Gastroesophageal sphincter (tissue), 4 donors: ENCODE measurements around the gene HIP1R. TPM values are rescaled to one million over a fixed set of nuclear protein-coding genes. Genes with fewer than 3 reads are reported as not detected.

Source experiments
- ATAC-seq: fragments of 150-250 bp; one replicate; pipeline ENCODE4 v1.9.1; 2016; ENCODE audit warnings: mild to moderate bottlenecking, moderate library complexity
- H3K27ac ChIP-seq, 4 donors: fragments of 200-600 bp; sonication (generic) in 3 of 4; 1 replicate in 3 of 4; 2 replicates in 1 of 4; pipeline ENCODE4 v1.5.1; 2016 to 2019
- H3K27me3 ChIP-seq: fragments of 200-600 bp; sonication (generic); one replicate; pipeline ENCODE4 v1.5.1; 2019
- H3K36me3 ChIP-seq, 2 donors: fragments of 200-600 bp; sonication (generic); one replicate each; pipeline ENCODE4 v1.5.1; 2019; ENCODE audit warnings: control low read depth in 1 of 2
- H3K4me1 ChIP-seq, 3 donors: fragments of 200-600 bp; sonication (generic); 1 replicate in 2 of 3; 2 replicates in 1 of 3; pipeline ENCODE4 v1.5.1; 2016 to 2019; ENCODE audit warnings: control low read depth in 2 of 3
- H3K4me3 ChIP-seq, 2 donors: fragments of 200-600 bp; sonication (generic); one replicate each; pipeline ENCODE4 v1.5.1; 2019; ENCODE audit warnings: mild to moderate bottlenecking in 1 of 2, moderate library complexity in 1 of 2
- H3K9me3 ChIP-seq, 3 donors: fragments of 200-600 bp; sonication (generic); one replicate each; pipeline ENCODE4 v1.5.1; 2017 to 2019; ENCODE audit warnings: control low read depth in 2 of 3
- CTCF ChIP-seq, 4 experiments: fragments of 200-600 bp in 2 of 4; fragments of 450-650 bp in 2 of 4; sonication (generic) in 1 of 4; IDR thresholded peaks; one replicate each; pipeline ENCODE4 v1.5.1; 2017 to 2019; ENCODE audit warnings: antibody characterized with exemption in 4 of 4, mild to moderate bottlenecking in 2 of 4, moderate library complexity in 2 of 4
- EP300 ChIP-seq: sonication (generic); formaldehyde crosslinking; IDR thresholded peaks from one replicate; pipeline ENCODE4 v1.6.1; 2017; ENCODE audit warnings: antibody characterized with exemption, mild to moderate bottlenecking
- POLR2A ChIP-seq, 2 donors: fragments of 450-650 bp; IDR thresholded peaks; one replicate each; pipeline ENCODE4 v1.6.1; 2017; ENCODE audit warnings: antibody characterized with exemption in 2 of 2, mild to moderate bottlenecking in 2 of 2, moderate library complexity in 1 of 2
- POLR2AphosphoS5 ChIP-seq: sonication (generic); formaldehyde crosslinking; IDR thresholded peaks from one replicate; pipeline ENCODE4 v1.6.1; 2017; ENCODE audit warnings: antibody characterized with exemption
- WGBS, 2 donors: methylation state at CpG; one replicate each; pipeline ENCODE4 v1.1.5; 2018; ENCODE audit warnings: low coverage in 1 of 2; 5-methylcytosine and 5-hydroxymethylcytosine counted together
- total RNA-seq, 4 donors: library from RNA; depleted of rRNA; stranded (reverse); fragments of >200 nt; gene quantifications; one replicate each; pipeline ENCODE4 v1.1.0, GENCODE V29; 2016

The HIP1R gene
- total RNA-seq, 4 donors from 2014 or later = 10.2 to 32.5 (median 23.9) TPM

GRCh38 chr12:122845041-122845864, 10.0 kb downstream of the HIP1R start:
- H3K9me3 ChIP-seq = no peaks in the 10 kb centered on the region
- no peaks in the 10 kb centered on the region for H3K36me3 ChIP-seq
- no peak for ATAC-seq
- no peak overlapping the region for H3K4me3 ChIP-seq
- 70% methylated on average over 2 of the region's 30 CpGs; no CpG with 5 or more reads in 1 of the 2 donors for WGBS, 2 donors
- H3K27me3 ChIP-seq = no peaks in the 10 kb centered on the region
- TF ChIP-seq POLR2A (IDR thresholded peaks at IDR 0.05) (no peak), POLR2AphosphoS5 (no peak), CTCF (IDR thresholded peaks at IDR 0.05) (no peak), EP300 (no peak)
- peak overlapping the region in 2 of 4 donors; percentile 33 to 42 for H3K27ac ChIP-seq
- H3K4me1 ChIP-seq = peaks cover 0 to 37% (median 13%) of the 10 kb centered on the region in 3 donors

GRCh38 chr12:122845865-122846621, 10.8 kb downstream of the HIP1R start:
- WGBS, 2 donors = 80% methylated on average over 1 of the region's 14 CpGs; no CpG with 5 or more reads in 1 of the 2 donors
- peaks cover 0 to 33% (median 13%) of the 10 kb centered on the region in 3 donors for H3K4me1 ChIP-seq

GRCh38 chr12:122846622-122847515, 11.6 kb downstream of the HIP1R start:
- no peaks in the 10 kb centered on the region for H3K9me3 ChIP-seq
- no peak overlapping the region for H3K27ac ChIP-seq
- TF ChIP-seq CTCF (IDR thresholded peaks at IDR 0.05) (no peak), EP300 (no peak), POLR2A (IDR thresholded peaks at IDR 0.05) (no peak), POLR2AphosphoS5 (no peak)
- H3K4me1 ChIP-seq = peaks cover 0 to 32% (median 10%) of the 10 kb centered on the region in 3 donors
- 49% methylated on average over 9 of the region's 27 CpGs; no CpG with 5 or more reads in 1 of the 2 donors for WGBS, 2 donors
- no peaks in the 10 kb centered on the region for H3K36me3 ChIP-seq
- H3K4me3 ChIP-seq = no peak overlapping the region
- ATAC-seq = no peak
- no peaks in the 10 kb centered on the region for H3K27me3 ChIP-seq

More at GRCh38 chr12:122845865-122846621, 10.8 kb downstream of the HIP1R start:
- ATAC-seq = no peak
- TF ChIP-seq EP300 = no peak
- Histone ChIP-seq H3K9me3 (no peaks in the 10 kb centered on the region), H3K36me3 (no peaks in the 10 kb centered on the region), H3K27me3 (no peaks in the 10 kb centered on the region), H3K4me3 (no peak overlapping the region), H3K27ac (peak overlapping the region in 1 of 4 donors; percentile 42)

- ATAC-seq = no peak
- Histone ChIP-seq H3K9me3 (no peaks in the 10 kb centered on the region), H3K27me3 (no peaks in the 10 kb centered on the region), H3K4me1 (peaks cover 0 to 32% (median 9%) of the 10 kb centered on the region in 3 donors), H3K27ac (no peak overlapping the region), H3K36me3 (no peaks in the 10 kb centered on the region), H3K4me3 (no peak overlapping the region)
- WGBS, 2 donors = no CpG with 5 or more reads among the region's 5 CpGs
- TF ChIP-seq CTCF (IDR thresholded peaks at IDR 0.05) (no peak), POLR2AphosphoS5 (no peak), EP300 (no peak), POLR2A (IDR thresholded peaks at IDR 0.05) (no peak)
Observed at GRCh38 chr12:122847516-122847836, 12.2 kb downstream of the HIP1R start.
